HCT116 (cell line): Measurements from ENCODE around the gene VPS26B. TPM values are rescaled to one million over a fixed set of nuclear protein-coding genes. Genes with fewer than 3 reads are reported as not detected.

Source experiments
- ATAC-seq: fragments of 200-7000 bp; cut with Tn5 transposase; 2 replicates; pipeline ENCODE4 v1.9.1; 2020; ENCODE audit warnings: mild to moderate bottlenecking, moderate library complexity
- BruUV-seq: library from RNA; stranded (reverse); fragments of 400-500 nt; replicated peaks from 2 replicates; lab custom pipeline; 2021; lab: Mats Ljungman, UMichigan
- CTCF ChIA-PET: fragments of 300-600 bp; sonication (Branson Sonifier 250); formaldehyde crosslinking; loops from one replicate; lab custom pipeline; 2021; ENCODE audit warnings: antibody characterized with exemption; lab: Charles Lee
- POLR2A ChIA-PET: fragments of 300-600, 350-600 bp; sonication (Branson Sonifier 250); formaldehyde crosslinking; loops from one replicate; lab custom pipeline; 2021; ENCODE audit warnings: antibody characterized with exemption; lab: Charles Lee
- RAD21 ChIA-PET, 2 experiments: fragments of 300-600 bp; sonication (Branson Sonifier 250); formaldehyde crosslinking; loops; one replicate each; lab custom pipeline; 2023; ENCODE audit warnings: low total read pairs in 2 of 2; ENCODE audit not compliant: uncharacterized antibody in 2 of 2, unreplicated experiment in 2 of 2, low non-redundant PET in 1 of 2; lab: Charles Lee
- DNase-seq: peaks from one replicate; pipeline ENCODE4 v3.0.0-alpha.2; 2010; ENCODE audit warnings: low read depth, low spot score
- H2AFZ ChIP-seq: fragments of 200-600 bp; shearing (Covaris generic), sonication (generic); 2 replicates; pipeline ENCODE4 v1.6.1; 2017; ENCODE audit warnings: low read depth, mixed run types, mixed read lengths, antibody characterized with exemption, low read length; ENCODE audit not compliant: poor library complexity, severe bottlenecking
- H3K27ac ChIP-seq: 2 replicates; pipeline ENCODE4 v1.5.1; 2012; ENCODE audit warnings: low read depth, low read length
- H3K27me3 ChIP-seq: fragments of 200-600 bp; sonication (generic); 2 replicates; pipeline ENCODE4 v1.6.1; 2016; ENCODE audit warnings: mixed run types, low read length, mixed read lengths; ENCODE audit not compliant: insufficient read depth
- H3K36me3 ChIP-seq, 2 experiments: fragments of 200-500 bp in 1 of 2; fragments of 200-600 bp in 1 of 2; sonication (Bioruptor generic) in 1 of 2; sonication (generic) in 1 of 2; 2 replicates each; pipeline versions ENCODE4 v1.5.1 to v1.6.1; 2014 to 2016; ENCODE audit warnings: low read length in 2 of 2, inconsistent platforms in 1 of 2, mixed read lengths in 1 of 2, mixed run types in 1 of 2; ENCODE audit not compliant: insufficient read depth in 2 of 2, control insufficient read depth in 1 of 2
- H3K4me1 ChIP-seq, 2 experiments: fragments of 200-600 bp in 1 of 2; sonication (generic) in 1 of 2; 2 replicates each; pipeline versions ENCODE4 v1.5.1 to v1.6.1; 2012 to 2017; ENCODE audit warnings: low read length in 2 of 2, inconsistent platforms in 1 of 2, mild to moderate bottlenecking in 1 of 2, mixed read lengths in 1 of 2, mixed run types in 1 of 2, moderate library complexity in 1 of 2; ENCODE audit not compliant: insufficient read depth in 2 of 2, control insufficient read depth in 1 of 2
- H3K4me2 ChIP-seq: fragments of 200-600 bp; sonication (generic); 2 replicates; pipeline ENCODE4 v1.6.1; 2017; ENCODE audit warnings: mixed run types, low read length, mixed read lengths
- H3K4me3 ChIP-seq, 2 experiments: fragments of 200-600 bp in 1 of 2; sonication (generic) in 1 of 2; replicated peaks in 1 of 2; 2 replicates each; pipeline ENCODE4 v1.5.1; 2011 to 2016; ENCODE audit warnings: low read length in 2 of 2, control low read depth in 1 of 2, low read depth in 1 of 2, mild to moderate bottlenecking in 1 of 2, mixed read lengths in 1 of 2, mixed run types in 1 of 2
- H3K79me2 ChIP-seq: fragments of 200-600 bp; sonication (generic); 2 replicates; pipeline ENCODE4 v1.6.1; 2017; ENCODE audit warnings: mild to moderate bottlenecking, mixed run types, low read length, moderate library complexity, mixed read lengths; ENCODE audit not compliant: insufficient read depth
- H3K9ac ChIP-seq: fragments of 200-600 bp; sonication (generic); 2 replicates; pipeline ENCODE4 v1.6.1; 2016; ENCODE audit warnings: low read length, mixed read lengths
- H3K9me2 ChIP-seq: fragments of 200-600 bp; sonication (generic), shearing (Covaris generic); 2 replicates; pipeline ENCODE4 v1.6.1; 2017; ENCODE audit warnings: mixed run types, mild to moderate bottlenecking, moderate library complexity; ENCODE audit not compliant: insufficient read depth
- H3K9me3 ChIP-seq, 2 experiments: fragments of 200-500 bp in 1 of 2; fragments of 200-600 bp in 1 of 2; sonication (Bioruptor generic) in 1 of 2; sonication (generic) in 1 of 2; 2 replicates each; pipeline ENCODE4 v1.6.1; 2014 to 2017; ENCODE audit warnings: low read length in 2 of 2, mixed read lengths in 2 of 2, inconsistent platforms in 1 of 2, low read depth in 1 of 2, mild to moderate bottlenecking in 1 of 2, mixed run types in 1 of 2, moderate library complexity in 1 of 2; ENCODE audit not compliant: control insufficient read depth in 1 of 2, insufficient read depth in 1 of 2
- H4K20me1 ChIP-seq: fragments of 200-600 bp; sonication (generic), shearing (Covaris generic); 2 replicates; pipeline ENCODE4 v1.6.1; 2017; ENCODE audit warnings: mixed run types, mild to moderate bottlenecking, moderate library complexity; ENCODE audit not compliant: insufficient read depth
- ATF3 ChIP-seq: IDR thresholded peaks from 2 replicates; pipeline ENCODE4 v1.6.1; 2012
- CBX3 ChIP-seq: IDR thresholded peaks from 2 replicates; pipeline ENCODE4 v1.6.1; 2012; ENCODE audit warnings: low read depth
- CEBPB ChIP-seq: IDR thresholded peaks from 2 replicates; pipeline ENCODE4 v1.6.1; 2012; ENCODE audit warnings: low read depth
- ELF1 ChIP-seq: IDR thresholded peaks from 2 replicates; pipeline ENCODE4 v1.6.1; 2012; ENCODE audit warnings: low read depth, borderline replicate concordance
- EZH2 ChIP-seq: fragments of 200-600 bp; sonication (generic); IDR thresholded peaks from 2 replicates; pipeline ENCODE4 v1.6.1; 2017; ENCODE audit warnings: antibody characterized with exemption, mixed run types
- EZH2phosphoT487 ChIP-seq: fragments of 200-600 bp; IDR thresholded peaks from 2 replicates; pipeline ENCODE4 v1.6.1; 2018; ENCODE audit warnings: antibody characterized with exemption, borderline replicate concordance
- FOSL1 ChIP-seq: IDR thresholded peaks from 2 replicates; pipeline ENCODE4 v1.6.1; 2012; ENCODE audit warnings: low read depth
- JUND ChIP-seq: IDR thresholded peaks from 2 replicates; pipeline ENCODE4 v1.6.1; 2012
- POLR2A ChIP-seq: IDR thresholded peaks from 2 replicates; pipeline ENCODE4 v1.7.0; 2011; ENCODE audit warnings: borderline replicate concordance; ENCODE audit not compliant: insufficient read depth, insufficient read length; ENCODE audit errors: extremely low read depth
- POLR2AphosphoS5 ChIP-seq: IDR thresholded peaks from 2 replicates; pipeline ENCODE4 v1.6.1; 2011; ENCODE audit warnings: mild to moderate bottlenecking, low read depth, low read length, moderate library complexity
- RAD21 ChIP-seq: IDR thresholded peaks from 2 replicates; pipeline ENCODE4 v1.6.1; 2012; ENCODE audit warnings: low read depth, mild to moderate bottlenecking
- REST ChIP-seq: IDR thresholded peaks from 2 replicates; pipeline ENCODE4 v1.6.1; 2012; ENCODE audit warnings: low read depth
- SIN3A ChIP-seq: IDR thresholded peaks from 2 replicates; pipeline ENCODE4 v1.6.1; 2012; ENCODE audit warnings: low read depth
- SP1 ChIP-seq: IDR thresholded peaks from 2 replicates; pipeline ENCODE4 v1.6.1; 2012; ENCODE audit warnings: low read depth
- SRF ChIP-seq: IDR thresholded peaks from 2 replicates; pipeline ENCODE4 v1.6.1; 2012; ENCODE audit warnings: low read depth
- YY1 ChIP-seq: IDR thresholded peaks from 2 replicates; pipeline ENCODE4 v1.6.1; 2011; ENCODE audit warnings: low read length, low read depth, moderate library complexity, mild to moderate bottlenecking; ENCODE audit not compliant: insufficient replicate concordance; ENCODE audit errors: extremely low read depth
- ZFX ChIP-seq: fragments of 450-650 bp; IDR thresholded peaks from 2 replicates; pipeline ENCODE4 v1.6.1; 2017
- ZNF274 ChIP-seq: fragments of 200-500 bp; sonication (Bioruptor generic); IDR thresholded peaks from 2 replicates; pipeline ENCODE4 v1.6.1; 2014; ENCODE audit warnings: mild to moderate bottlenecking, low read depth, low read length, inconsistent platforms
- intact Hi-C: fragments of 100-400 bp; cut with micrococcal nuclease; formaldehyde crosslinking; loops from 2 replicates; pipeline ENCODE4 v1.10.0; 2022
- total RNA-seq: library from RNA; stranded (reverse); gene quantifications from one replicate; pipeline ENCODE4 v1.2.1, GENCODE V29; 2021; ENCODE audit not compliant: unreplicated experiment
- TF ChIP-seq, protein P1 (sequence below): IDR thresholded peaks from 2 replicates; pipeline ENCODE4 v1.6.1; 2012
- TF ChIP-seq, protein P2 (sequence below), 3 experiments: fragments of 200-600 bp in 1 of 3; sonication (generic) in 1 of 3; IDR thresholded peaks in 2 of 3; conservative IDR thresholded peaks in 1 of 3; 2 replicates each; pipeline ENCODE4 v1.5.1; 2012 to 2017; ENCODE audit warnings: low read depth in 2 of 3, low read length in 2 of 3, antibody characterized with exemption in 1 of 3, borderline replicate concordance in 1 of 3, control low read depth in 1 of 3, mild to moderate bottlenecking in 1 of 3, mixed read lengths in 1 of 3, mixed run types in 1 of 3, moderate library complexity in 1 of 3; ENCODE audit not compliant: insufficient read depth in 1 of 3

Gene VPS26B
- total RNA-seq, 1 experiment from 2014 or later = 26.6 TPM

- H3K4me3 ChIP-seq = no peak overlapping the region
- CTCF ChIA-PET = no interaction called here
- no peaks in the 10 kb centered on the region for H3K27me3 ChIP-seq
- TF ChIP-seq CEBPB (no peak), CBX3 (no peak), POLR2AphosphoS5 (no peak), EZH2 (no peak), ZNF274 (no peak), ELF1 (no peak), ATF3 (no peak), SIN3A (no peak), JUND (no peak), FOSL1 (no peak), POLR2A (no peak), YY1 (no peak), ZFX (no peak), SRF (no peak), SP1 (no peak), RAD21 (no peak), EZH2phosphoT487 (no peak), REST (no peak)
- TF ChIP-seq, protein P1, sequence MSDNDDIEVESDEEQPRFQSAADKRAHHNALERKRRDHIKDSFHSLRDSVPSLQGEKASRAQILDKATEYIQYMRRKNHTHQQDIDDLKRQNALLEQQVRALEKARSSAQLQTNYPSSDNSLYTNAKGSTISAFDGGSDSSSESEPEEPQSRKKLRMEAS = no peak
- TF ChIP-seq, protein P2, sequence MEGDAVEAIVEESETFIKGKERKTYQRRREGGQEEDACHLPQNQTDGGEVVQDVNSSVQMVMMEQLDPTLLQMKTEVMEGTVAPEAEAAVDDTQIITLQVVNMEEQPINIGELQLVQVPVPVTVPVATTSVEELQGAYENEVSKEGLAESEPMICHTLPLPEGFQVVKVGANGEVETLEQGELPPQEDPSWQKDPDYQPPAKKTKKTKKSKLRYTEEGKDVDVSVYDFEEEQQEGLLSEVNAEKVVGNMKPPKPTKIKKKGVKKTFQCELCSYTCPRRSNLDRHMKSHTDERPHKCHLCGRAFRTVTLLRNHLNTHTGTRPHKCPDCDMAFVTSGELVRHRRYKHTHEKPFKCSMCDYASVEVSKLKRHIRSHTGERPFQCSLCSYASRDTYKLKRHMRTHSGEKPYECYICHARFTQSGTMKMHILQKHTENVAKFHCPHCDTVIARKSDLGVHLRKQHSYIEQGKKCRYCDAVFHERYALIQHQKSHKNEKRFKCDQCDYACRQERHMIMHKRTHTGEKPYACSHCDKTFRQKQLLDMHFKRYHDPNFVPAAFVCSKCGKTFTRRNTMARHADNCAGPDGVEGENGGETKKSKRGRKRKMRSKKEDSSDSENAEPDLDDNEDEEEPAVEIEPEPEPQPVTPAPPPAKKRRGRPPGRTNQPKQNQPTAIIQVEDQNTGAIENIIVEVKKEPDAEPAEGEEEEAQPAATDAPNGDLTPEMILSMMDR (IDR thresholded peaks at IDR 0.05 in 2 of 3, conservative IDR thresholded peaks at IDR 0.05 in 1 of 3; ENCODE audit: borderline replicate concordance in 1 of 3, insufficient read depth in 1 of 3, low read depth in 2 of 3, low read length in 2 of 3) = no peak
- POLR2A ChIA-PET = no interaction called here
- no peak for DNase-seq
- no peaks in the 10 kb centered on the region for H3K79me2 ChIP-seq
- RAD21 ChIA-PET = no interaction called here
- H3K4me2 ChIP-seq = no peak overlapping the region
- no peak for ATAC-seq
- peaks cover 19 to 24% of the 10 kb centered on the region in 2 experiments for H3K36me3 ChIP-seq
- no peak overlapping the region for H3K27ac ChIP-seq
- H3K9me2 ChIP-seq = no peaks in the 10 kb centered on the region
- BruUV-seq = no TSS peak
- no peak overlapping the region for H2AFZ ChIP-seq
- intact Hi-C loops = no loop called here
- H4K20me1 ChIP-seq = no peaks in the 10 kb centered on the region
- no peak overlapping the region for H3K9ac ChIP-seq
- H3K9me3 ChIP-seq = no peaks in the 10 kb centered on the region
- no peaks in the 10 kb centered on the region for H3K4me1 ChIP-seq
These were observed 21.6 kb downstream of the VPS26B start for GRCh38 chr11:134246100-134246499.
